NOMO-1 (cell line): ENCODE data around the gene MAL.
A peak's percentile ranks its signal among the peaks of the same experiment; 100 is the strongest.

Experiments used
- DNase-seq, 2 experiments: peaks; one replicate each; lab custom pipeline; 2025; ENCODE audit not compliant: unreplicated experiment in 2 of 2; lab: John Stamatoyannopoulos, UW

MAL gene

DNA sequence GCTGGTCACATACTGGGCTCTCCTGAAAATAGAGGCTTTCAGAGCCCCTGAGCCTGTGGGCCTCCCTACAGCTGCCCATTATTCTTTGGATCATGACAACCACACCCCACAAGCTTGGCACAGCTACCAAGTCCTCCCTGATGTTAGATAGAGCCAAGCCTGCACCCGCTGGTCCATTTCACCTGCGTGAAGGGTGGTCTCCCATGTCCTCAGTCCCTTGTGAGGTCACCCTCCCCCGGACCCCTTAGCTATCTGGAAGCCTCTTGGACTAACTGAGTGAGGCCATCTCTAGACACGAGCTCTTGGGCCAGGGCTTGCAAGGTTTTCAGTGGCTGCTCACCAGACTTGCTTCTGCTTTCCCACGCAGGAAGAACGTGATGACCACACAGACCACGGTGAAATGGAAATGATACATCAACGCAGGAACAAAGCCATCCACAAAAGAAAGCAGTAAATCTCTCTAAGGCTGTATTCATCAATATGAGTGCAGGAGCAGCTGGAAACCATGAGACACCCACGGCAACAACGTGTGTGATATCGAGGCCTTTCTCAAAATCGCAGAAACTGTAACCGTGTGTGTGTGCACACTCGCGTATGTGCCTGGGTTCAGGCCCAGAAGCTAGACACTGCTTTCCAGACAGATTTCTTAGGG lies 10.1 kb upstream of the MAL start:
- DNase-seq, result no peak

DNA sequence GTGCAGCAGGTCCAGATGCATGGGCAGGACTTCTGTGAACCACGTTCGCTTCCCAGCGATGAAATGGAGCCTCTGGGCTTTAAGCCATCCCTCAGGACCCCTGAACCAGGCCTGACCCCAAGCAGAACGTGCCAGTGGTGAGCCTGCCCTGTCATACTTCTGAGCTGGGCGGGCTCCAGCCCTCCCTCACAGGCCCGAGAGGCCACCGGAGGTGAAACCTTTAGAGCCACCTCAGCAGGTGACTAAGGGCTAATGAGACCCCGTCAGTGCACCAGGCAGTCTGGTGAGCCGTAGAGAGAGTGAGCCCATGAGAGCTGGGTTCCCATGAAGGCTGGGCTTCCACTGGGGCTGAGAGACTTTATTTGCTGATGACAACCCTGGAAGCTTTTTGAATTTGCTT lies 8.9 kb upstream of the MAL start:
- DNase-seq, result no peak

DNA sequence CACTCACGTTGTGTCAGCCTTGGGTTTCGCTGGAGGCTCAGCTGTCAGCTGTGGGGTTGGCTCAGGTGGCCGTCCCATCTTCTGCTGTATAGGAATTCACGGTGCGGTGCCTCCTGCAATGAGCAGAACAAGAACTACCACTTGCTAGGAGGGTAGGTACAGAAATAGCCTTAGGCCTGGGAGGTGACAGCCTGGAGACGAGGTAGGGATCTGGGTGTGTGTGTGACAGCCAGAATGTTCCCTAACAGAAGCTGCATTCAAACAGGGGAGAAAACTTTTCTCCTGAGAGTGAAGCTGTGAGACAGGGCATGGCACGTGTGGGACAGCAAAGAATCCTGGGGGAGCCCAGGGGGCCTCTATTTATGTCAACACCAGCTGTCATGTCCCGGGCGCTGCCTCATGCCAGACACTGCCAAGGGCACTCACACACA lies 8.4 kb upstream of the MAL start:
- no peak for DNase-seq

DNA sequence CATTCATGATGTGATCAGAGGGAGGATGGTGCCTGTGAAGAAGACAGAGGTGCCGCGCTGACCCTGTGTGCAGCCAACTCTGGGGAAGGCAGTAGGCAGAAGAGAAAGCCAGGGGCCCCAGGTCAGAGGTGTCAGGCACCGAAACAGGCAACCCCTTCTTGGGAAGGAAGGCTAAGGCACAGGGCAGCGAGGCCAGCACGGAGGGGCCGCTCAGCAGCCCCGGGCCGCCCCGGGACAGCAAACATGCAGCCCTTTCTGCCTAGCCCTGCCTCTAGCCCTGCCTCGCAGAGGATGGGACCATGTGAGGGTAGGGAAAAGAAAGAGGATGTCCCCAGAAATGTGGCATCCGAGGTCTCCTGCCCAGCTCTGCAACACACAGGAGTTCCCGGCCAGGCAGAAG lies 7.7 kb upstream of the MAL start:
- no peak for DNase-seq

DNA sequence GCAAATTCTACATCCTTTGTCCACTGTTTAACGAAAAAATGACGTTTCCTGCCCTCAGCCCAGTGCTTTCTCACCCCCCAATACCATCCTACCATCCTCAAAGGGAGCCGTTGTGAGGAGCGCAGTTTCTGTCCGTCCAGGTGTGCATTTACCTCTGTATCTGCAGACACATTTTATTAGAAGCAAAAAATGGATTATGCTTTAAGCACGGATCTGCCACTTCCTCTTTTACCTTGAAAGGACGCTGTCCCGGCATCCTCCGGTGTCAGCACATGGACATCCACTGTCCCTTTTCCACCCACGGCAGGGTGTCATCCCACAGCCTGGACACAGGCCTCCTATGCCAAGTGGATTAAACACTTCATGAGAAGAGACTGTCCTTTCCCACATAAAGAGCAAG lies 7.2 kb upstream of the MAL start:
- DNase-seq, result no peak

DNA sequence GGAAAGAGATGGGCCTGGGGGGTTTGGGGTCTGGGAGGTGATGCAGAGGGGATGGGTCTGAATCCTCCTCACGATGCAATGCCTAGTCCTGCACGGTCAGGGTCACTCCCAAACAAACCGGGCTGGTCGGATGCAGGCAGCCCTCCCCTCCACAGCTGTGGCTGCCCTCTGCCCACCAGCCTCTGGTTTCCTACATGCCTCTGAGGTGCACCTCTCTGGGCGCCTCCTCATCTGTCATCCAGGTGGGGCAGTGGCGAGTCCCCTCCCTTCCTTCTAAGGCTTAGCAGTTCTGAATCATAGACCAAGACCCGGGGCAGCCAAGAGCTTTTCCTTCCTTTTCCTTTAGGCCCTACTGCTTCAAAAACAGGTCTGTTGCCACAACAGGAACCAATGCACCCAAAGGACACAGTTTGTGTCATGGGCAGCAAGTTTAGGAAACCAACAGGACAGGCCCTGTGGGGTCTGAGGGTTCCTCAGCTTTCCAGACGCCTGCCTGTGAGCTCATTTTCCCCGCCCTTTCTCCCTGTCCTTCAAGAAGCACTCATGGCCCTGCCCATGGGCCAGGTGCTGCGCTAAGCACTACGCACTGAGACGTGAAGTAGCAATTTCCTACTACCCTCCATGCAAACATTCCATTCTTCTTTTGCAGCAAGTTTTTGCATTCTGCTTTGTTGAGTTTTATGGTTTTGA lies 6.5 kb upstream of the MAL start:
- DNase-seq, result no peak

DNA sequence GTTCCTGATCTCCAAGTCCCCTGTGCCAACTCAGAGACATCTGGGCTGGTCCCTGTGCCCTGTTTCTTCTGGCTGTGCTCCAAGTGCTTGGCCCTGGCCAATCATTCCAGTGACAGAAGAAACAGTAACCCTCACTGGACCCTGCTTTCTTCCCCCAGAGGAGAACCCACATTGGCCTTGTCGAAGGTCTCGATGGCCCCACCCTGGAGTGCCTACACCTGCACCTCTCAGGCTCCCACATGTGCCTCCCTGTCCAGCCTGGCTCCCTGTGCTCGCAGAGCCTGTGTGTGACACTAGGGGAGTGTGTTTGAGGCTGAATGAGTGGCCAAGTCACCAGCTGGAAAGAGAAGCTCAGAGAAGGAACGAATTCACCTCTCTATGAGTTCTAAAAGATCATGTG lies 5.9 kb upstream of the MAL start:
- DNase-seq, result no peak

DNA sequence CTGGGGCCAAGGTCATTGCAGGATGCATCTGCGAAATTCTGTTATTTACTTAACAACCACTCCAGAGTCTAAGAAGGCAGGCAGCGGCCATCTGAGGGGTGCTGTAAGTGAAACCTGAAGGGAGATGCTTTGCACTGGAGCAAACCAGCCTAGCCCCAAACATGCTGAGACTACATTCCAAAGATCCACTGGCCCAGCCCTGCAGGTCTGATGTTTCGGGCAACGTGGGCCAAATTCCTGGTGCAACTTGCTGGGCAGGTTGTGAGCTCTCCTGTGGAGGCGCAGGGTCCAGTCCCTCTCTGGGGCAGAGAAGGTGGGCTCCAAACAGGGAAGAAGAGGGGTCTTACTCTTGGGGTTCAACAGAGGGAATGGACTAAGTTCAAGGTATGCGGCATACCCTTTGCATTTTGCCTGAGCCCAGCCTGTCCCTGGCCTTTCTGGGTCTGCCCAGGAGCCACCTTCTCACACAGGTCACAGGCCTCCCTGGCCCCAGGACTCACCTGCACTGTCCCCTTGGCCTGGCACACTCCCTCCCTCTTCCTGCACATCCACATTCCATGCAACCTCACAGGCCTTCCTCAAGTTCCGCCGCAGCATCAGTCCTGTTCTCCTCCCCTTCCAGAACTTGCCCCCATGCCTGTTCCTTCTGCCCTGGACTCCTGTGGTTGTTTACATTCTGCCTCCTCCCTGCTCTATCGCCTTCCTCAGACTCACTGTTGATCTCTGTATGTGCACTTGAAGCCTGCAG lies 5.1 kb upstream of the MAL start:
- no peak for DNase-seq

DNA sequence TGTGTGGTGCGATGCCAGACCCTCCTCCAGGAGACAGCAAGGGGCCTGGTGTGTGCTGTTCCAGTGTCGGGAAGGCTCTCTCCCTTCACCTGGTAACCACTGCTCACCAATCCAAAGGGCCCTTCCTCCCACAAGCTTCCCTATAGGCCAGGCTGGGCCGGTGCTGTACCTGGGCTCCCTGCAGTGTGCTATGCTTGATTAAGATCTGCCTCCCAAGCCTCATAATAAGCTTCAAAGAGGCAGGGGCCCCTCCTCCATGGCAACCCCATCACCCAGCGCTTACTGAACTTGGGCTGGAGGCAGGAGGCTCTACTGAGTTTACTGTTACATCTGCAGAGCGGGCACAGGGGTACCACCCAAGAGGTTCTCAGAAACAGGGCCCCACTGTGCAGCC lies 4.5 kb upstream of the MAL start:
- no peak for DNase-seq

DNA sequence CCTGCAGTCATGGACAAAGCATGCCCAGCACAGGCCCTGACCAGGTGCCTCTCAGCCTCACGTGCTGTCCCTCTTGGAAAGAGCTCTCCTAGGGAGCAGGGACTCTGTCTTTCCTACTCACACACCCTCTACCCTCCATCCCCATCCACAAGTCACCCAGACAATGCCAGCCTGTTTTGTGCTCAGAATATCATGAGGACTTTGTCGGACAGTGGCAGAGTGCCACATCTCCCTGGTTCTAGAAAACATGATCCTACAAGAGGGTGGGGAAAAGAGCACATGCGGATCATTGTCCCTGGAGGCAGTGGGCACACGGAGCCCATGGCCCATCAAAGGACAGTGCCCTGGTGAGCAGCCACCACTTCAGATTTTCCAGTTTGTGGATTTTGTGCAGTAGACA lies 3.7 kb upstream of the MAL start:
- DNase-seq, result no peak

DNA sequence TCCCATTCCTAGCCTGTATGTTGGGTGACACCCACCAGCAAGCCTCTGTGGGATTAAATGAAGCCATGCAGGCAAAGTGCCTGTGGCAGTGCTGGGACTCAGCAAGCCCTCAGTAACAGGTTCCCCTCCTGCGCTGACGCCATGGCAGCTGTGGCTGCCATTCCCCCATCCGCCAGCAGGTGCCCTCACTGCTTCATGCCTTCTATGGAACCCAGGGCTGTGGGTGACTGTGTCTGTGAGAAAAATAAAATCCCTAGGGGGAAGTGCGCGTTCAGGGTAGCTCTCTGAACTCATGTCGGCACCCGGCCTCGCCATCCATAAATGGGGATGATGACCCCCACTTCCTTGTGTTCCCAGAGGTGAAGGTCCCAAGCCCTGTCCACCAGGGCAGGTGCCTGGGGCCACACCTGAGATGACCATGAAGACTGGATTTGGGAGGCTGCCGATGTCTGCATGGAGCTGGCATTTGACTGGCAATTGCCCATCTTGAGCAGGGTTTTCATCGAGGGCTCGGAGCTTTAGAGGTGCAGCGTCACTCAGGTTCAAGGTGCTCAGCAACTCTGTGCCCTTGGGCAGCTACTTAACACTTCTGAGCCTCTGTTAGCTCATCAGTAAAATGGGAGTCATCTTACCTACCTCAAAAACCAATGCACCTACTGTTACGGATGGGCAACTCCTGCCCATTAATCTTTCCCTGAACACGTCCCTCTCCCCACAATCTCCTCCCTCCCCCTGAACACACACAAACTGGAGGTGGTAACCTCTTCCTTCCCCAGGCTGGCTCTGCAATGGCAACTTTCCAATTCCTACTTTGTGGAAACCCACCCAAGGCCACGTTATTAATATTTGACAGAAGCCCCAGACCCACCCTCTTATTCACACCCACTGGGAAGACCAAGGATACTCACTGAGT lies 2.9 kb upstream of the MAL start:
- peak; percentile 45 to 69 for DNase-seq

DNA sequence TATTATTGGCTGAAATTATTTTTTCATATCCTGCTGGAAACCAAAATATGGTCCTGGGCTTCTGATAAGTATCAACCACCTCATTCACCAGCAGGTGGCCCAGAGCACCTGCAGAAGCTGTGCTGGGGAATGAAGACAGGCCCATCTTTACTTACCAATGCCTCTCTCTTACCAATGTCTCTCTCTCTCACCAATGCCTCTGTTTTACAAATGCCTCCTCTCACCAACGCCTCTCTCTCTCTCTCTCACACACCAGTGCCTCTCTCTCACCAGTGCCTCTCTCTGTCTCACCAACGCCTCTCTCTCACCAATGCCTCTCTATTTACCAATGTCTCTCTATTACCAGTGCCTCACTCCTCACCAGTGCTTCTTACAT lies 2.3 kb upstream of the MAL start:
- no peak for DNase-seq

DNA sequence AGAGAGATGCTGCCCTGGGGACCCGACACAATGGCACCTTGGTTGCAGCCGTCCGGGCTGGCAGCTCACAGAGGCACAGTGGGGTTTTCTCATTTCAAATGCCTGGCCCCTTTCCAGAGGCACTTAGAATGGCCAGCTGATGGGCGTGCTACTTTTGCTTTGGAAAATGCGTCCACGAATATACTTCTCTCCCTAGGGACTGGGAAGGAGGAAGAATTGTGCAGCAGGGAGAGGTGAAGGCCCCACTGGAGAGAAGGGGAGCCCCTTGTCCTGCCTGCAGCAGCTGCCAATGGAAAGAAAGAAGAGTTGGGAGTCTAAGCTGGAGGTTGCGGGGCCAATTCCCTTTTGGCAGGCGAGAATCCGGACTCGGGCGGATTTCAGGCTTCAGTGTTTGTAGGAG lies 1.1 kb upstream of the MAL start:
- DNase-seq, result no peak

DNA sequence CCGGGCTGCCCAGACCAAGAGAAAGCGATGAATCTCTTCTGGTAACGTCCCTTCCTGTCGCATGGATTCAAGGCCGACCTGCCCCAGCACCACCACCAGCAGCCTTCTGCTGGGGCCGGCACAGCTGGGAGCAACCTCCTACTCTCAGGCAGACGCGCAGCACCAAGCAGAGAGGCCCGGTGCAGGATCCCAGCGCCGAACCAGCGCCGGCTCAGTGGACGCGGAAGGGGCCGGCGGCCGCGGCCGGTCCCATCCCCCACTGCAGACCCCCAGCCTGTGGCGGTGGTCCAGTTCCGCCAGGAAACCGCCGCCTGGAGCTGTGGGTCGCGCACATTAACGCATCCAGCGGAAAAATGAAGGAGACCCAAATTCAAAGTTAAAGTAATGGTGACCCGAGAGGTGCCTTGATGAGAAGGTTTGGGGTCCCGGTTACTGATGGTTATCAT lies 525 bp upstream of the MAL start:
- no peak for DNase-seq

DNA sequence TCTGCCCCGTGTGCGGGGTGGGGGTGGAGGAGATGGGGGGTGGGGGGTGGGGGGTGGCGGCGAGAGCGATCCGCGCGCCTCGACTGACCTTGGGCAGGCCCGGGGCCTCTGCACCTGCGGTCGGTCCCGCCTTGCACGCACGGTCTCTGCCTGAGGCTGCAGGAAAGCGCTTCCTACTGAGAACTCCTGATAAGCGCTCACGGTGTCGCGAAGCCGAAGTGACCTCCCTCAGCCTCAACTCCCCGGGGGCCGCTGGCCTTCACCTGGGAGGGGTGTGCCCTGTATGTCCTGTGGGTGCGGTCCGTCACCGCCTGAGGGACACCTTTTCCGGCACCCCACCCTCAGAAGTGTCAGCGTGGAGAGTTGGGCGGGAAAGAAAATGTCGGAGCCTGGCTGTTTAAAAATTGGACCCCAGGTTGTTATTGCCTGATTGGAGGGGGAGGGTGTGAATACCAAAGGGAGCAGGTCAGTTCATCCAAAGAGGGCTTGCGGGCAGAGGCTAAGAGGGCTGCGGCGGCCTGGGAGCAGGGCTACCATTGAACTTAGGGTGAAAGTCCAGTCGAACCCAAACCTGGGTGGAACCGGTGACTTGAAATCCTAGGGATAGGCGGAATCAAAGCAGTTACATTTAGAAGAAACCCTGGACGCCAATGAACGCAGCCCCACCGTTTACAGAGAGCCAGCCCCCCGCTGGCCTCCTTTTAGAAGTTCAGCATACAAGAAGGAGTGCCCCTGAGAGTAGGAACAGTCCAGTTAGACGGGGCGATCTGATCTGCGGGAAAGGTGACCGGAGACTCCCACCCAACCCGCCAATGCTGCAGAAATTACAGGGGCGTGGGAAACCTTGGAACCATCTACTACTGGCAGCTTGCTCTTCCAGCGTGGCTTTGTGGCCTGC lies 1.2 kb downstream of the MAL start:
- DNase-seq, result no peak

DNA sequence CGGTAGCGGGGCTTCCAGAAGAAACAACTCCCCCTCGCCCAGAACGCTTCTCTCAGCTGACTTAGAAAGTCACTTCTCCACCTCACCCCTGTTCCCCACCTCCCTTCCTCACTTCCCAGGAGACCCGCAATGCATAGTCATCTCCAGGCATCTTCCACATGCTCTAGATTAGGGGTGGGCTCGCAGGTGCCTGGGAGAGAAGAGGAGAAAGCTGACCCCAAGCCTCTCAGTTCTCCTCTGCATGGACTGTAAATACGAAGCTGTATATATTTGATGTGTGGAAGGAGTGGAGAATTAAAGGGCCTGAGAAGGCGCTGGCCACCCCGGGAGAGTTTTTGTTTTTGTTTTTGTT lies 1.8 kb downstream of the MAL start:
- no peak for DNase-seq

DNA sequence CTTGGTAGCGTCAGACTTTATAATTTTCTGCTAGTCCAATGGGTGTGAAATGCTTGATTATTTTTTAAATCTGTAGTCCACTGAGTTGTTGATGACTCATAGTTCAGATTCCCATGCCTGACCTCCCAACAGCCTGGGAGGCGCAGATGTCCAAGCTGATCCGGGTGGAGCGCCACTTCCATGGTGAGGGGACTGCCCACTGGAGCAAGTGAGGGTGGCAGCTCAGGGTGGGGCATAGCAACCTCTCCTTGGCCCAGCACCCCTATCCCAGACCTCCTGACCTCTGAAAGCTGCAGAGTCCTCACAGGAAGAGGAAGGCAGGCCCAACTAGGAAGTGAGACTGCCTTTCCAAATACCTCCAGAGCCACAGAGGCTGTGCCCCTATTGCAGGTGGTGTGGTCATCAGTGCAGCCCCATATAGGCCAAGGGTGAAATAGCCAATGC lies 4.4 kb downstream of the MAL start:
- DNase-seq, result peak in 1 of 2 experiments; percentile 1

DNA sequence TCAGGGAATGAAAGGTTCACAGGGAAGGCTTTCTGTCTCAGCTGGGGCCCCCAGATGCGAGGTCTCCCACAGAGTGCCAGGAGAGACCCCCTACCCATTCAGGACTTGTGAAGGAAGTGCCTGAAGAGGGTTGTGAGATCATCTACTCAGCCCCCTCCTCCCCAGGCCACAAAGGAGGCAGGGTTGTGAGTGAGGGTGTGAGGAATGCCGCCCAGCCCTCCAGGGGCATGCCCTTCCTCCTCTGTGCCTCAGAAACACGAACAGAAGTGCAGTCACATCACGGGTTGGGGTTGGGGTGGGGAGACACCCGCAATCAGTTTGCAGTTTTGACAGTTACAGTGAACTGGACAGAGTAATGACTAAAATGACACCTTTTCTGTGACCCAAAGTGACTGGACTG lies 5.0 kb downstream of the MAL start:
- DNase-seq, result no peak

DNA sequence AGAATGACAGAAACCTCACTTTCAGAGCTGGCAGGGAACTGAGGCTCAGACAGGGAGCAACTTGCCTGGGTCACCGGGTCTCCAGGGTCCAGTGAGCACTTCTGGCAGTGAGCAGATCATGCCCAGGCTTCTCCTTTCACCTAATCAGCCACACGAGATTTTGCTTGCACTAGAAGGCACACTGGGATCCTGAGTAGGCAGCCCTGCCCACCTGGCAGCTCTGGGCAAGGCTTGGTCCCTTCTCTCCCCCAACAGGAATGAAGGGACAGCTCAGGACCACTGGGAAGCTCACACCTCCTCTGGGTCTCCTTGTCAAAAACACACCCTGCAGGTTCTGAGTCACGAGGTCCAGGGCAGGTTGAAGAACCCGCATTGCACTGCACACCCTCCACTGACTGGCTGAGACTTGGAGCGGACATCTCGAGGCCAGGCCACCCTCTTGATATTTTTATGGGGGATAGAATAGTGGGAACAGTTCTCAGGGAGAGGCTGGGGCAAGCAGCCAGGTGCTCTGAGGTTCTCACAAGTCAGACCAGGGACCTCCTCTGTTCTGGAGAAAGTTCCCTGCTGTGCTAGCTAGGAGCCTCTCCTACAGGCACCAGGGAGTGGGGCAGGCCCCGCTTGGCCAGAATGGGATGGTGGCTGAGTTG lies 5.7 kb downstream of the MAL start:
- DNase-seq, result no peak

DNA sequence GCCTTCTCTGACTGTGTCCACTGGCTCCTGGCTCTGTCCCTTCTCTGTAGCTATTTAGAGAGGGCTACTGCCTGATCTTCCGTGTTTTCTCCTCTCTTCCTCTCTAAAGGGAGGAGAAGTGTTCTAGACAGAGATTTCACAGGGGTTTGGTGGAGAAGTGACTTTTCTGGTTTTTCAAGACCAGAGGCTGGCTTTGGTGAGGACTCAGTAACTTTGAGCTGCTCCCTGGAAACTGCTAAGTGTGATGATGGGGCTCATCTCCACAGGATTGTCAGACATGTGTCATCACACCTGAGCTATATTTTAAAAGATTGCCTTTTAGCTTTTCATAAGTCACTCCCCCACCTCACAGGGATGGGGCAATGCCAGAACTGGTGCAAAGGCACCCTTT lies 6.2 kb downstream of the MAL start:
- DNase-seq, result no peak
